VCaP (cell line): ENCODE measurements around the gene ZBBX.
"Not testable (repeated sequence)": the region's sequence is repeated elsewhere in the genome, so short reads cannot be mapped to it uniquely, and the experiment has no call there.

ENCODE experiments used
- H3K27ac ChIP-seq: fragments of 450-650 bp; 2 replicates; pipeline ENCODE4 v1.5.1; 2017
- TF ChIP-seq, protein P1 (sequence below): fragments of 450-650 bp; conservative IDR thresholded peaks from 2 replicates; pipeline ENCODE4 v1.5.1; 2017; ENCODE audit warnings: mild to moderate bottlenecking, moderate library complexity

ZBBX gene, protein sequence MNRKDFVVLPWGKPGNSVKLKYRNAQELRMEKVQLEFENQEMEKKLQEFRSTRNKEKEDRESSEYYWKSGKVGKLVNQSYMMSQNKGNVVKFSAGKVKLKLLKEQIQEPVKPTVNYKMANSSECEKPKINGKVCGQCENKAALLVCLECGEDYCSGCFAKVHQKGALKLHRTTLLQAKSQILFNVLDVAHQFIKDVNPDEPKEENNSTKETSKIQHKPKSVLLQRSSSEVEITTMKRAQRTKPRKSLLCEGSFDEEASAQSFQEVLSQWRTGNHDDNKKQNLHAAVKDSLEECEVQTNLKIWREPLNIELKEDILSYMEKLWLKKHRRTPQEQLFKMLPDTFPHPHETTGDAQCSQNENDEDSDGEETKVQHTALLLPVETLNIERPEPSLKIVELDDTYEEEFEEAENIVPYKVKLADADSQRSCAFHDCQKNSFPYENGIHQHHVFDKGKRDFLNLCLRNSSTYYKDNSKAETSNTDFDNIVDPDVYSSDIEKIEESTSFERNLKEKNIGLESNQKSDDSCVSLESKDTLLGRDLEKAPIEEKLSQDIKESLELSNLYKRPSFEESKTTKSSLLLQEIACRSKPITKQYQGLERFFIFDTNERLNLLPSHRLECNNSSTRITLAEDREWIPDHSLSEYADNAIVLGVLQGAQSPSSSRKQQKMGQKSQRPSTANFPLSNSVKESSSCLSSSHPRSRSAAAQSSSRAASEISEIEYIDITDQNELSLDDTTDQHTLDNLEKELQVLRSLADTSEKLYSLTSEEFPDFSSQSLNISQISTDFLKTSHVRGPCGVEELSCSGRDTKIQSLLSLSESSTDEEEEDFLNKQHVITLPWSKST

DNA sequence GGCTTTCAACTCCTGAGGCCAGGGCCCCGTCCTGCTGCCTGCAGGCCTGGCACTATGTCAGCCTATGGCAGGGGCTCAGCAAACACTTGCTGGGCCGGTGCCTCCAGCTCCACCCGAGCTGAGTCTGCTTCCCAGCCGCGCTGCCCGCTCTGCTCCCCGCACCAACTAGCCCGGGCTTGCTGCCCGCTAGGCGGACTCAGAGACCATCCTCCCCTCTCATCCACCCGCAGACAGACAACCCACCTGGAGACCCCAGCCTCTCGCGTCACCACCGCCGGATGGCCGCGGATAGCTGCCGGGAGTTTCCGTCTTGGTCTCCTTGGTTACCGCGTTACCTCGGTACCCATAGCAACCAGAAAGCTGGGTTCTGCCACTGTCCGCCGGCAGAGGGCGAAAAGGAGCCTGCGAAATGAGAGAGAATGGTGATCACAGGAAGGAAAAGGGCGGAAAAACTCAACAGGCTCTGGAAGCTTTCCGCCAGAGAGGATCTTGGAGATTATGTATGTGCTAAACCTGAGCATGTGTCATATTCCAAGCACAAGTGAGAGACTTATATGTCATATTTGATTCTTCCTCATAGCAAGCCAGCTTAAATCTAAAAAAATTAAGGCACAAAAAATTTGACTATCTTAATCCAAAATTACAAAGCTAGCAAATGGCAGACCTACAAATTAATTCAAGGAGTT lies at the start of gene ZBBX:
Gene ZBBX, minus strand, starts transcription at position 294 of the 686 bp plus-strand sequence. CDS start 7,396 bp downstream, outside the sequence.
- H3K27ac ChIP-seq = no peak within 1 kb of the TSS
- TF ChIP-seq, protein P1, sequence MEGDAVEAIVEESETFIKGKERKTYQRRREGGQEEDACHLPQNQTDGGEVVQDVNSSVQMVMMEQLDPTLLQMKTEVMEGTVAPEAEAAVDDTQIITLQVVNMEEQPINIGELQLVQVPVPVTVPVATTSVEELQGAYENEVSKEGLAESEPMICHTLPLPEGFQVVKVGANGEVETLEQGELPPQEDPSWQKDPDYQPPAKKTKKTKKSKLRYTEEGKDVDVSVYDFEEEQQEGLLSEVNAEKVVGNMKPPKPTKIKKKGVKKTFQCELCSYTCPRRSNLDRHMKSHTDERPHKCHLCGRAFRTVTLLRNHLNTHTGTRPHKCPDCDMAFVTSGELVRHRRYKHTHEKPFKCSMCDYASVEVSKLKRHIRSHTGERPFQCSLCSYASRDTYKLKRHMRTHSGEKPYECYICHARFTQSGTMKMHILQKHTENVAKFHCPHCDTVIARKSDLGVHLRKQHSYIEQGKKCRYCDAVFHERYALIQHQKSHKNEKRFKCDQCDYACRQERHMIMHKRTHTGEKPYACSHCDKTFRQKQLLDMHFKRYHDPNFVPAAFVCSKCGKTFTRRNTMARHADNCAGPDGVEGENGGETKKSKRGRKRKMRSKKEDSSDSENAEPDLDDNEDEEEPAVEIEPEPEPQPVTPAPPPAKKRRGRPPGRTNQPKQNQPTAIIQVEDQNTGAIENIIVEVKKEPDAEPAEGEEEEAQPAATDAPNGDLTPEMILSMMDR = peak; percentile 94

DNA sequence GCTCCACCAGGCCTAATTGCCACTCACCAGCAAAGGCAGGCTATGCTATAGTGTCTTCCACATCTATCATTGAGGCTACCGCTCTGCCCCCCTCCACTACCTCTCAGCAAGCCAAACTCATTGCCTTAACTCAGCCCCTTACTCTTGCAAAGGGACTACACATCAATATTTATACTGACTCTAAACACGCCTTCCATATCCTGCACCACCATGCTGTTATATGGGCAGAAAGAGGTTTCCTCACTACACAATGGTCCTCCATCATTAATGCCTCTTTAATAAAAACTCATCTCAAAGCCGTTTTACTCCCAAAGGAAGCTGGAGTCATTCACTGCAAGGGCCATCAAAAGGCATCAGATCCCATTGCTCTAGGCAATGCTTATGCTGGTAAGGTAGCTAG lies 46.9 kb upstream of the ZBBX start:
- H3K27ac ChIP-seq = not testable (repeated sequence)

DNA sequence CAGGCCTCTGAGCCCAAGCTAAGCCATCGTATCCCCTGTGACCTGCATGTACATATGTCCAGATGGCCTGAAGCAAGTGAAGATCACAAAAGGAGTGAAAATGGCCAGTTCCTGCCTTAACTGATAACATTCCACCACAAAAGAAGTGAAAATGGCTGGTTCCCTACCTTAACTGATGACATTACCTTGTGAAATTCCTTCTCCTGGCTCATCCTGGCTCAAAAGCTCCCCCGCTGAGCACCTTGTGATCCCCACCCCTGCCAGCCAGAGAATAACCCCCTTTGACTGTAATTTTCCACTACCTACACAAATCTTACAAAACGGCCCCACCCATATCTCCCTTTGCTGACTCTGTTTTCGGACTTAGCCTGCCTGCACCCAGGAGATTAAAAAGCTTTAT lies 42.3 kb upstream of the ZBBX start:
- H3K27ac ChIP-seq = not testable (repeated sequence)

DNA sequence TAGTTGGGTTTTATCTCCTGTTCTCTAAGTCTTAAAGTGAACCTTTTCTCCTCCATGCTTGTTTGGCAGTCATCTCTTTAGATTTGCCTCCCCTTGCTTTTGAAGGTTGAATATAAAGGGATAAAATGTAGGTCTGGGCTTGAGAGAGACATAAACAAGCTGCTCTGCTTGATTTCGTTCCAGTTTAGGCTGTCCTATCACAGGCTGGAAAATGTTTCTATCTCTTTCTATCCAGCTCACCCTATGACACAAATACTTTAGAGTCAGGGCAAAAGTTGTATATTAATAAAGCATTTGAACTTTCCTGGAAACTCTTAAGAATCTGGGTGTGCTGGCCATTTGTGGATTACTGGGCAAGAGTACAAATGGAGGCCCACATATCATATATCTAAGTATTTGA lies 29.5 kb upstream of the ZBBX start:
- no peak overlapping the region for H3K27ac ChIP-seq
- TF ChIP-seq, protein P1 = no peak

DNA sequence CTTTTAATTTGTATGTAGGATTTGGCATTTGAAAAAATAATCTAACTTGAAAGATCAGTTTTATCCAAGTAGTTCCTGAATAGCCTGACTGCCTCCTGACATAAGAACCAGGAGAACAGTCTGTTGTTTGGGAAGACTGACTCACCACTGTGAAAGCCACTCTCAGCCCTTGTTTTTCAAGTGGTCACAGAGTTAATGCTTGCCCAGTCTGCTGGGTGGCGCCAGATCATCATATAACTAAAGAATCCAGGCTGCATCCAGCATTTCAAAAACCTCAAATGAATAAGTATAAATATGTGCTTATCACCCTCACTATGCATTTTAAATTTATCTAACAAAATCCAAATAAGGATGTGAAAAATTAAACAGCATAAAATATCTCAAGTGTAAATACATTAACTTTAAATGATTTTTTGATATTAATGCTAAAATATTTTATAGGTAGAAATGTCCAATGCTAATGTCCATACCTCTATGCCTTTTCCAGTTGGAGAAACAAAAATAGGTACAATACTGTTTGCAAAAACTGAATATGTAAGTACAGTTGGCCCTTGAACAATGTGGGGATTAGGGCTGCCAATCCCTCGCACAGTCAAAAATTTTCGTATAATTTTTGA lies 26.9 kb upstream of the ZBBX start:
- TF ChIP-seq, protein P1 = peak; percentile 75

DNA sequence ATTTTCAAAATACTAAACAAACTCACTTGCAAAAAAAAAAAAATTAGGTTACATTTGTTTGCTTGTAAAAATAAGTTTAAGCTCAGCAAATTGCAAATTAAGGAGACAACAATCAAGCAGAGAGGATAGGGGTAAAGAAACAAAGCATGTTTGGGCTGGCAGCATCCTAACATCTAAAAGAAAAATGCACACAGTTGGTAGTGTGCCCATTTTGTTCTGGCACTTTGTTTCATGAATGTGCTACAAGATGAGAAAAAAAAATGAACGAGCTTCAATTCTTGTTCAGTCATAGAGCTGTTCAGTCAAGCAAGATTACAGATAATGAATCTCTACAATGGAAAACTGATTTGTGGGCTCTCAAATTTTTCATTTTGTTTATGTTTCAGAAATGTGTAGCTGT lies 17.7 kb upstream of the ZBBX start:
- TF ChIP-seq, protein P1 = no peak
- no peak overlapping the region for H3K27ac ChIP-seq

More for the DNA sequence above, 26.9 kb upstream of the ZBBX start:
- no peak overlapping the region for H3K27ac ChIP-seq

DNA sequence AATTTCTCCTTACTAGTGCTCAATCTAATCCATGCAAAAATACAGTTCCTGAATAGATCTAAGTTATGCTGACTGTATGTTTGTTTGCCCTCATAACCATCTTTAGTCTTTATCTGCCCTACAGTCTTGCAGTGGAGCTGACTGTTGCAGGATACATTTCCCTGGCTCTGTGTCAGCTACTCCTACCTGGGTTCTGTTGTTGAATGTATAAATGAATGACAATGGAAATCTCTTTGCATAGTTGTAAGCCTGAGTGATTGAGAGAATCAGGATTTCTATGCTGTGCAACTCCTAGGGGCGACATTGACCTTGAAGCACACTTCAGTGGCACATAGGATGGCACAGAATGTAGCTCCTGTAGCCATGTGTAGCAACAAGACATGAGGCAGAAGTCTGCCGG lies 16.0 kb upstream of the ZBBX start:
- TF ChIP-seq, protein P1 = no peak
- no peak overlapping the region for H3K27ac ChIP-seq

DNA sequence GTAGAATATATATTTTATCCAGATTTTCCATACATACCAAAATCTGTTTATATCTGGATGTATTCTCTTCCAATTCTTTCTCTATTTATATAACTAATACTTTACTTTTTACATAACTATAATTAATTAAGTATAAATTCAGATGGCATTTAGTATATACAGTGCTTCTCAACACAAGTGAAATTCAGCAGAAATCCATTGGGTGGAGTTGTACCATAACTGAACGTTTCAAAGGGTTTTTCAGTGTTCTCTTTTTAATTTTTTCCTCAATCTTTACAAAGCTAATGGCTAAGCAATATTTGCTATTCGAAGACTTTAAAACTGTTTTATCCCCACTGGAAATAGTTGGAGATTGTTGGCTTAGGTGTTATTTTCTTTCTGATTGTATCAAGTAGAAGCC lies 13.9 kb upstream of the ZBBX start:
- H3K27ac ChIP-seq = no peak overlapping the region
- TF ChIP-seq, protein P1 = peak; percentile 11; the same call in 1 of the 2 replicates
